Mesothelial cell of epicardium (in vitro differentiated cells): ENCODE results near the gene GOT2. TPM values are rescaled to one million over a fixed set of nuclear protein-coding genes. Genes with fewer than 3 reads are reported as not detected.

Experiments used
- DNase-seq, 2 experiments: peaks; one replicate each; pipeline ENCODE4 v3.0.0; 2021; ENCODE audit warnings: low spot score in 2 of 2; ENCODE audit not compliant: unreplicated experiment in 2 of 2
- H3K27ac Mint-ChIP-seq: 2 replicates; pipeline ENCODE4 v1.8.0; 2021; ENCODE audit warnings: mixed read lengths
- H3K27me3 Mint-ChIP-seq: 2 replicates; pipeline ENCODE4 v1.8.0; 2021; ENCODE audit warnings: low read depth, mixed read lengths
- H3K36me3 Mint-ChIP-seq: 2 replicates; pipeline ENCODE4 v1.8.0; 2021; ENCODE audit warnings: mixed read lengths
- H3K4me1 Mint-ChIP-seq: 2 replicates; pipeline ENCODE4 v1.8.0; 2021; ENCODE audit warnings: mixed read lengths
- H3K4me3 Mint-ChIP-seq: 2 replicates; pipeline ENCODE4 v1.8.0; 2021; ENCODE audit warnings: mild to moderate bottlenecking, moderate library complexity, mixed read lengths
- H3K9me3 Mint-ChIP-seq: 2 replicates; pipeline ENCODE4 v1.8.0; 2021; ENCODE audit warnings: mixed read lengths
- total RNA-seq: library from RNA; stranded (reverse); gene quantifications from 3 replicates; pipeline ENCODE4 v1.2.1, GENCODE V29; 2021
- TF ChIP-seq, protein P1 (sequence below): fragments of 200-600 bp; sonication (generic); IDR thresholded peaks from one replicate; pipeline ENCODE4 v1.5.0; 2021; ENCODE audit warnings: antibody characterized with exemption; ENCODE audit not compliant: unreplicated experiment

Gene GOT2
- total RNA-seq, 1 donor from 2014 or later: 71.2 TPM

DNA sequence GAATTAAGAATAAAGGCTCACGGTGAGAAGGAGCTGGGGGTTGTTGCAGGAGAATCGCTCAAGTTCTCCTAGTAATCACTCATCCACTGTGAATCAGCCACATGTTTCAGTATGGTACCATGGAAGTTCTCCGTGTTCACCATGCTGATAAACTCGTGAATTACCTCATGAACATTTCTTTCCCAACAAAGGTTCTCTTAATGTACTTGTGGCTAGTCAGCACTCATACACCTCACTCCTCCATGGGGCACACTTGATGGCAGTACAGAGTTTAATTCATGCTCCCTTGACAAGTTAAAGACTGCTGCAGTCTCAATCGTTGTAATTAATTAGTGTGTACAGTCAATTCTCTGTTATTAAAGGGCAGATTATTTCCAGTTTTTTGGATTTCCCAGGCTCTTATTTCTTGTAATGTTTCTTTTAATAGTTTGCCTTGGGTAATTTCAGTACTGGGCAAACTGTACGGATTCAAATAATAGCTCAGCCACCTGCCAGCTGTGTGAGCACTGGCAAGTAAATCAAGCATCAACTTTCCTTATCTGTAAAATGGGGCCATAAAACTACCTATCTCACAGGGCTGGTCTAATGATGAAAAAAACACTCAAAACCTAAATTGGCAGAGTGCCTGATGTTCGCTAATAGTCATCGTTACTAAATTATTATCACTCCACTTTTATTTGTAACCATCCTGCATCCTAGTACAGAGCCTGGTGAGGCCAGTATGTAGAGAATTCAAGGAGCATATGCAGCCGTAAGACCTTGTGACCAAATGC, 6.1 kb downstream of the GOT2 start:
- H3K9me3 Mint-ChIP-seq: no peaks in the 10 kb centered on the region
- H3K27ac Mint-ChIP-seq: no peak overlapping the region
- no peak for DNase-seq
- H3K27me3 Mint-ChIP-seq: no peaks in the 10 kb centered on the region
- H3K36me3 Mint-ChIP-seq: peaks cover 3% of the 10 kb centered on the region
- TF ChIP-seq, protein P1, sequence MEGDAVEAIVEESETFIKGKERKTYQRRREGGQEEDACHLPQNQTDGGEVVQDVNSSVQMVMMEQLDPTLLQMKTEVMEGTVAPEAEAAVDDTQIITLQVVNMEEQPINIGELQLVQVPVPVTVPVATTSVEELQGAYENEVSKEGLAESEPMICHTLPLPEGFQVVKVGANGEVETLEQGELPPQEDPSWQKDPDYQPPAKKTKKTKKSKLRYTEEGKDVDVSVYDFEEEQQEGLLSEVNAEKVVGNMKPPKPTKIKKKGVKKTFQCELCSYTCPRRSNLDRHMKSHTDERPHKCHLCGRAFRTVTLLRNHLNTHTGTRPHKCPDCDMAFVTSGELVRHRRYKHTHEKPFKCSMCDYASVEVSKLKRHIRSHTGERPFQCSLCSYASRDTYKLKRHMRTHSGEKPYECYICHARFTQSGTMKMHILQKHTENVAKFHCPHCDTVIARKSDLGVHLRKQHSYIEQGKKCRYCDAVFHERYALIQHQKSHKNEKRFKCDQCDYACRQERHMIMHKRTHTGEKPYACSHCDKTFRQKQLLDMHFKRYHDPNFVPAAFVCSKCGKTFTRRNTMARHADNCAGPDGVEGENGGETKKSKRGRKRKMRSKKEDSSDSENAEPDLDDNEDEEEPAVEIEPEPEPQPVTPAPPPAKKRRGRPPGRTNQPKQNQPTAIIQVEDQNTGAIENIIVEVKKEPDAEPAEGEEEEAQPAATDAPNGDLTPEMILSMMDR: no peak
- H3K4me3 Mint-ChIP-seq: no peak overlapping the region
- H3K4me1 Mint-ChIP-seq: peaks cover 10% of the 10 kb centered on the region

GRCh38 chr16:58727028-58727781, 6.9 kb downstream of the GOT2 start:
- Mint-ChIP-seq H3K36me3 (peaks cover 3% of the 10 kb centered on the region), H3K4me3 (no peak overlapping the region), H3K27ac (no peak overlapping the region), H3K4me1 (peaks cover 3% of the 10 kb centered on the region), H3K27me3 (no peaks in the 10 kb centered on the region), H3K9me3 (no peaks in the 10 kb centered on the region)
- no peak for DNase-seq
- TF ChIP-seq, protein P1: no peak

DNA sequence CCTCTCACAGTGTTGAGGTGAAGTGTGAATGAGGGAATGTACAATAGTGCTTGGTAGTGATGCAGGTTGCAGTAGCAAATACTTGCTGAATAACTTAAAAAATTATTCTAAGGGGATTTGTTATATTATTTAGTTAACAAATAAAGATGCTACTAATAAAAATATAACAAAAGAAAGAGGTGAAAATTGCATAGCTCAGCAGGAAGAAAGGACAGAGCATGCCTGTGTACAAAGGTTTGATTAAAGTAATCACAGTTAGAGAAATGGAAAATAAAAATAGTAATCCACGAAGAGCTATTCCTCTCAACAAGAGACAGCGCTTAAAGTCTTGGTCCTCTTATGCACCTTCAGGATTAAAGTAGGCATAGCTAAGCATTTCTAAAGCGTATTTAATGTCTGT, 11.0 kb downstream of the GOT2 start:
- H3K9me3 Mint-ChIP-seq: no peaks in the 10 kb centered on the region

DNA sequence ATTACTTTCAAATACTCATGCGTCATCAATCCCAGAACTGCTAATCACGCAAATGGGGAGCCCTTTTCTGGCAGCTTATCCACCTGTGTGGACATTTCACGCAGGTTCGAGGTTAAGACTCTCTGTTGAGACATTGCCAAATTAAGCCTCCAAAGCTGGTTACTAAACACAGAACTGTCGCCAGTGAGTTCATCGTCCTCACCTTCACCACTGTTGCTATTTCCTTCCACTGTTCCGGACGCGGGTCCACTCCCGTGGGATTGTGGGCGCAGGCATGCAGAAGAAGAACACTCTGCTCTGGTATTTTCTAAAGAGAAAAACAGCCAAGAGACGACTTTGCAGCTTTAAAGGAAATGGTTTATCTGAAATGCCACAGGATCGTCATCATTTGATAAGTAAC, 16.1 kb downstream of the GOT2 start:
- no peaks in the 10 kb centered on the region for H3K4me1 Mint-ChIP-seq
- H3K27ac Mint-ChIP-seq: no peak overlapping the region
- H3K36me3 Mint-ChIP-seq: peaks cover 48% of the 10 kb centered on the region
- H3K9me3 Mint-ChIP-seq: no peaks in the 10 kb centered on the region
- TF ChIP-seq, protein P1: no peak
- no peaks in the 10 kb centered on the region for H3K27me3 Mint-ChIP-seq
- no peak for DNase-seq
- no peak overlapping the region for H3K4me3 Mint-ChIP-seq

More for the DNA sequence above, 11.0 kb downstream of the GOT2 start:
- Mint-ChIP-seq H3K36me3 (peaks cover 21% of the 10 kb centered on the region), H3K4me1 (no peaks in the 10 kb centered on the region), H3K27me3 (no peaks in the 10 kb centered on the region), H3K27ac (no peak overlapping the region), H3K4me3 (no peak overlapping the region)
- TF ChIP-seq, protein P1: no peak
- no peak for DNase-seq

- no peak overlapping the region for H3K4me3 Mint-ChIP-seq
- H3K36me3 Mint-ChIP-seq: peaks cover 56% of the 10 kb centered on the region
- H3K9me3 Mint-ChIP-seq: no peaks in the 10 kb centered on the region
- H3K27ac Mint-ChIP-seq: no peak overlapping the region
- H3K4me1 Mint-ChIP-seq: no peaks in the 10 kb centered on the region
- TF ChIP-seq, protein P1: no peak
- DNase-seq: no peak
- H3K27me3 Mint-ChIP-seq: no peaks in the 10 kb centered on the region
Observed at GRCh38 chr16:58716468-58716867, 17.6 kb downstream of the GOT2 start.
